Measurements from ENCODE around the gene DYNC2H1.

Gene DYNC2H1

GRCh38 chr11:103398829-103399228 is 289.6 kb downstream of the DYNC2H1 start:
- Histone ChIP-seq H3K4me2 (ENCODE audit: low read length) (no peak overlapping the region), H2AFZ (no peak overlapping the region), H3K4me1 (no peaks in the 10 kb centered on the region), H3K4me3 (ENCODE audit: low read depth, low read length) (no peak overlapping the region), H3K27me3 (ENCODE audit: control insufficient read depth, insufficient read depth, low read length) (no peaks in the 10 kb centered on the region), H3K9ac (no peak overlapping the region), H3K9me3 (ENCODE audit: control insufficient read depth, low read length) (no peaks in the 10 kb centered on the region), H3K36me3 (ENCODE audit: control insufficient read depth, insufficient read depth, low read length) (no peaks in the 10 kb centered on the region), H3K27ac (no peak overlapping the region), H3K79me2 (no peaks in the 10 kb centered on the region)
- TF ChIP-seq CTCF (IDR thresholded peaks at IDR 0.05) = no peak

- Histone ChIP-seq H3K36me3 (ENCODE audit: control insufficient read depth, insufficient read depth, low read length) (no peaks in the 10 kb centered on the region), H2AFZ (no peak overlapping the region), H3K9me3 (ENCODE audit: control insufficient read depth, low read length) (no peaks in the 10 kb centered on the region), H3K27ac (no peak overlapping the region), H3K27me3 (ENCODE audit: control insufficient read depth, insufficient read depth, low read length) (no peaks in the 10 kb centered on the region), H3K4me1 (no peaks in the 10 kb centered on the region), H3K4me3 (ENCODE audit: low read depth, low read length) (no peak overlapping the region), H3K4me2 (ENCODE audit: low read length) (no peak overlapping the region), H3K9ac (no peak overlapping the region), H3K79me2 (no peaks in the 10 kb centered on the region)
- no peak for TF ChIP-seq CTCF (IDR thresholded peaks at IDR 0.05)
These were observed 297.1 kb downstream of the DYNC2H1 start for GRCh38 chr11:103406357-103406756.

GRCh38 chr11:103407641-103408040 is 298.4 kb downstream of the DYNC2H1 start:
- H2AFZ ChIP-seq = no peak overlapping the region
- H3K9me3 ChIP-seq (ENCODE audit: control insufficient read depth, low read length) = no peaks in the 10 kb centered on the region
- H3K4me2 ChIP-seq (ENCODE audit: low read length) = no peak overlapping the region

GRCh38 chr11:103413266-103413888 is 304.2 kb downstream of the DYNC2H1 start:
- Histone ChIP-seq H3K4me2 (ENCODE audit: low read length) (no peak overlapping the region), H3K36me3 (ENCODE audit: control insufficient read depth, insufficient read depth, low read length) (no peaks in the 10 kb centered on the region), H3K27me3 (ENCODE audit: control insufficient read depth, insufficient read depth, low read length) (no peaks in the 10 kb centered on the region), H3K27ac (no peak overlapping the region), H3K4me1 (no peaks in the 10 kb centered on the region), H3K79me2 (no peaks in the 10 kb centered on the region), H3K4me3 (ENCODE audit: low read depth, low read length) (no peak overlapping the region), H3K9me3 (ENCODE audit: control insufficient read depth, low read length) (no peaks in the 10 kb centered on the region), H2AFZ (no peak overlapping the region), H3K9ac (no peak overlapping the region)
- TF ChIP-seq CTCF (IDR thresholded peaks at IDR 0.05) = no peak

More at GRCh38 chr11:103407641-103408040, 298.4 kb downstream of the DYNC2H1 start:
- no peaks in the 10 kb centered on the region for H3K79me2 ChIP-seq
- H3K4me3 ChIP-seq (ENCODE audit: low read depth, low read length) = no peak overlapping the region
- TF ChIP-seq CTCF (IDR thresholded peaks at IDR 0.05) = no peak
- H3K27ac ChIP-seq = no peak overlapping the region
- H3K4me1 ChIP-seq = no peaks in the 10 kb centered on the region
- H3K9ac ChIP-seq = no peak overlapping the region
- H3K27me3 ChIP-seq (ENCODE audit: control insufficient read depth, insufficient read depth, low read length) = no peaks in the 10 kb centered on the region
- H3K36me3 ChIP-seq (ENCODE audit: control insufficient read depth, insufficient read depth, low read length) = no peaks in the 10 kb centered on the region

- Histone ChIP-seq H3K27ac (no peak overlapping the region), H3K9ac (no peak overlapping the region), H3K4me3 (ENCODE audit: low read depth, low read length) (no peak overlapping the region), H3K9me3 (ENCODE audit: control insufficient read depth, low read length) (no peaks in the 10 kb centered on the region), H3K36me3 (ENCODE audit: control insufficient read depth, insufficient read depth, low read length) (no peaks in the 10 kb centered on the region), H3K4me1 (no peaks in the 10 kb centered on the region), H3K79me2 (no peaks in the 10 kb centered on the region), H2AFZ (no peak overlapping the region), H3K4me2 (ENCODE audit: low read length) (no peak overlapping the region), H3K27me3 (ENCODE audit: control insufficient read depth, insufficient read depth, low read length) (no peaks in the 10 kb centered on the region)
- TF ChIP-seq CTCF (IDR thresholded peaks at IDR 0.05) = no peak
These were observed 308.8 kb downstream of the DYNC2H1 start for GRCh38 chr11:103418014-103418413.

Measured in parathyroid adenoma (tissue), 2 donors.